HG02885 (cell line): ENCODE data around the gene MPST.
A peak's percentile ranks its signal among the peaks of the same experiment; 100 is the strongest.

Experiments
- ATAC-seq: cut with Tn5 transposase; IDR thresholded peaks from one replicate; pipeline ENCODE4 v1.9.1; 2021; ENCODE audit warnings: mild to moderate bottlenecking; ENCODE audit not compliant: unreplicated experiment, poor library complexity

MPST gene

DNA sequence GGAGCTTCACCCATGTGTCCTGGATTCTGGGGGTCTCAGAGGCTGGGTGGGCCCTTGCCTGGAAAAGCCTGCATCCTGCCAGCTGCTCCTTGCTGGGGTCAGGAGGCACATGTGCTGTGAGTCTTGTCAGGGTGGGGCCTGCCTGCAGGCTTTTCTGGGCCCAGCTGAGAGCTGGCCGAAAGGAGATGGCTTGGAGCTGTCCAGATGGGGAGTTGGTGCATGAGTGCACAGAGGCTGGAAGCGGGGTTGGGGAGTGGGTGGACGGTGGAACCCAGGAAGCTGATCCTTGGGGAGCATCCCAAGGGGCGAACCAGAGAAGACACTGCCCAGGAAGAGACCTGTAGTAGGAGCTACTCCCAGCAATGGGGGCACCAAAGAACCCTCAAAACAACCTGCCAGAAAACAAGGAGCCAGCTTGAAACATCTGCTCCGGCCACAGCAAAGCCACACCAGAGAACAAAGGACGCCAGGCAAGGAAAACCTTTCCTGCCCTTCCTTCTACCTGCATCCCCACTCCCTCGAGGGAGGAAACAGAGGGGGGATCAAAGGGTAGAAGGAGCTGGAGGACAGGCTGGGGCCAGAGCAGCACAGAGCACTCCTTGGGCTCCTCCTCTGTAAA lies 23.8 kb downstream of the MPST start:
- no peak for ATAC-seq

DNA sequence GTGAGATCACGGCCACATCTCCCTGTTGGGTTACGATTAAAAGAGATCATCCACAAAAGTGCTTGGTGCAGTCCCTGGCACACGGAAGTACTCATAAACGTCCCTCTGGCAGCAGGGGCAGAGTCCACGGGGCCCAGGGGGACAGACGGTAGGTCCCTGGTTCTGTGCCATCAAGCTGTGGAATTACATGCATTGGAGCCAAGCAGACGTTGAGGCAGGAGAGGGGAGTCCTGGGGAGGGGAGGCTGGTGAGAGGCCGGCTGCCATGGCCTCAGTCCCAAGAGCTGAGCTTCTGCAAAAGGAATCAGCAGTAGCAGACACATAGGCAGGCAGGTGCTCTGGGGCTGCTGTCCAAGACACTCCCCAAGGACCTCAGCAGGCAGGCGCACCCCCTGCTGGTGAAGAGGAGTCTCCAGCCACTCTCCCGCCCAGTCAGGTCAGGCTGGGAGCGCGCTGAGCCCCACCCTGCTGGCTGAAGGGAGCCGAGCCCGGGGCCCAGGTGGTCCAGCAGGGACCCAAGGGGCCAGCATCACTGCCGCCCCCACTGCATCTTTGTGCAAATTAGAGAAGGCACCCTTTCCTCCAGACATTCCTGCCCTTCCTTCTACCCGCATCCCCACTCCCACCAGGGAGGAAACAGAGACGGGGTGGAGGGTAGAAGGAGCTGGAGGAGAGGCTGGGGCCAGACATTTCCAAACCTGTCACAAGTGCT lies 24.4 kb downstream of the MPST start:
- ATAC-seq, result peak; percentile 51

DNA sequence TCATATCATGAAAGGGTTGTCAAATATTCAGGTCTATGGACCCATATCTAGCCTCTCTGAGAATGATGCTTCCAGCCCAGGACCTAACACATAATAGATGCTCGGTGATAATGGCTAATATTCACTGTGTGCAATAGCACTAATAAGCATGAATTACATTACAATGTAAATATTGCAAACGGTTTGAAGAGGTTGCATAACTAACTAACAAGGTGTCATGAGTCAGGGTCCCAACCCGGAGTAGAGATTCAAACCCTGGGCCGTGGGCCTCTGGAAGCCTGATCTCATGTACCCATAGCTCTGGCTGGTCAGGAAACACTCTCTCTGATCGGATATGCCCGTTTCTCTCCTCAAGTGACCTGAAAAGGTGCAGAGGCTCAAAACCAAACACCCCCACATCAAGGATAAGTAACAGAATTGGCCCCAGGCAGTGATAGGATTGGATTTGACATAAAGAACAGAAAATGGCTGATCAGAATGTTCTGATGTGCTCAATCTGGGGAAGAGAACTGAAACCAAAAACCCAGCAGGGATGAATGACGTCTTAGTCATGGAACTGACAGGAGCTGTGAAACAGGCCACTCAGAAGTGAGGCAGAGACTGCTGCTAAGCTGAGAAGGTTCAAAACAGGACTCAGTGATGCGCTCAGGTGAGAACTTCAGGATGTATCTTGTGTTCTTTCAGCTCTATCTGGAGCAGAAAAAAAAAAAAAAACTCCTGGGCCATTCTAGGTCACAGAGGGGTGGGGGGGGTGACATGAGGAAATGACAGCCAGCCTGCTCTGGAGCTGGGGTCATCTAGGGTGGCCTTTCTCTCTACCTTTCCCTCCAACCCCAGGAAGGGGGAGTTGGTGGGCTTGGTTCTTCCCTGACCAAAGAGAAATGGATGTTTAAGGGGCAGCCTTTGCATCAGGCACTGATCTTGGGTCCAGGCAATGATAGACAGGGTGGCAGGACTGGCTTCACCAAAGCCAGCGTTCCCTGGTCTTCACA lies 25.4 kb downstream of the MPST start:
- no peak for ATAC-seq

DNA sequence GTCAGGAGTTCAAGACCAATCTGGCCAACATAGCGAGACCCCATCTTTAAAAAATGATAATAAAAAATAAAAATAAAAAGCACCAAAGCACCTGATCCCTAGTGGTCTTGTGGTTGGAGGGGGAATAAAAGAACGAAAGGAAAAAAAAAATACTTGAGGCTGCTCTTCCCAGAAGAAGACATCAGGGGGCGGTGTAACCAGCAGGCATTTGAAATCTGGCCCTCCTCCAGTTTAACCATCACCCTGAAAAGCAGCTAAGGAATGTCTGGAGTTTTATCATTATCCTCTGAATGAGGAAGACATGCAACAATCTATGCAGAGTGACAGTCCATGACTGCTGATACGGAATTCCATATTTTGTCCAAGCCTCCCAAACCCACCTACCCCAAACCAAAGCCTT lies 26.4 kb downstream of the MPST start:
- no peak for ATAC-seq

DNA sequence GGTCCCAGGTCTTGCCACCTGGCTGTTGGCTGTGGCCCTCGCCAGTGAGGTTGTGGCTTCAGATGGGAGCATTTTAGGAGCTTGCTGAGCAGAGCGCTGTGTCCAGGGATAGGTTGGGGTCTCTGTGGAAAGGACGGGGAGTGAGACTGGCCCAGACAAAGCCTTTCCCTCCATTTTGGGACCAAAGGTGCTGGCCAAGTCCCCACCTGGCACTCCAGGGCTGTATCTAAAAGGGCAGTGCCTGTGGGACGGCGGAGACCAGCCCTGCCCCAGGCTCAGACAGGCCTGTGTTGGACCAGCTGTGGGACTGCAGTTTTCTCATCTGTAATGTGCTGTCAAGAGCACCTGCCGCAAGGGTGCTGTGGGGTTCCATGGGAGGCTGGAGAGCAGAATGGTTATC lies 27.0 kb downstream of the MPST start:
- ATAC-seq, result no peak

DNA sequence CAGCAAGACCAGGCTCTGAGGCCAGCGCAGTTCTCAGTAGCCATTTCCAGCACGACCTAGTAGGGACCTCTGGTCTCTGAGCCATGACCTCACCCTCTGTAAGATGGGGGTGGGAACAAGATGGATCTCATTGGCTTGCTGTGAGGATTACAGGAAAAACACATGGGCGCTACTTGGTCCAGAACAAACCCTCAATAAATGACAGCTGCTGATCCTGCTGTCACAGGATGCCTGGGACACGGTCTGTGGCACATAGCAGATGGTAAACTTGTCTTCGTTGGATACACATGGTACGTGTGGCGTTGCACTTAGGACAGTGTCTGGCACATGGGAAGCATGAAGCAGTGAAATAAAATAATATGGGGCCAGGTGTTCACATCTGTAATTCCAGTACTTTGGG lies 27.5 kb downstream of the MPST start:
- ATAC-seq, result no peak

DNA sequence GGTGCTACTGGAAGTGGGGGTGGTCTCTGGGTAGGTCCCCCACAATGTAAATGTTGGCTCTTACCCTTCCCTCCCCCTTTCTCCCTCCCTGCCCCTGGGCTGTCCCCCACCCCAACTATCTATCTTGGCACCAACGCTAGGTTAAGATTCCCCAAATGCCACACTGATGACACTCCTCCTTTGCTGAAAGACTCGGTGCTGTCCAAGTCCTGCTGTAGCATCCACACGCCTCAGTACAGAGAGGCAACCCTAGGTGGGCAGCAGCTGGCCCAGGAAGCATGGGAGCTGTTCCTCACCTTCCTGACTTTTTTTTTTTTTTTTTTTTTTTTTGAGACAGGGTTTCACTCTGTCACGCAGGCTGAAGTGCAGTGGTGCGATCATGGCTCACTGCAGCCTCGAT lies 28.6 kb downstream of the MPST start:
- ATAC-seq, result no peak

DNA sequence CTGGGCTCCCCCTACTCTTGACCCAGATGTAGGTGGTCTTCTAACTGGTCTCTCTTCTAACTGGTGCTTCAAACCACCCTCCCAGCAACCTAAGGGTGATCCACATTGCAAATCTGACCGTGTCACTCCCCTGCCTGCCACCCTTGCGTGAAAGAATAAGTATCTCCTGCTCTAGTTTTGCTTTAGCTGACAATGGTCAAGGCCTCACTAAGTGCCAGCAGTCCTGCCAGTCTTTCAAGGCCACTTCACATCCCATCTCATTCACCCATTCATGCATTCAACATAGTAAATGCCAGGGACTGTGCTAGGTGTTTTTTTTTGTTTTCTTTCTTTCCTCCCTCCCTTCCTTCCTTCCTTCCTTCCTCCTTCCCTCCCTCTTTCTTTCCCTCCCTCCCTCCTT lies 29.7 kb downstream of the MPST start:
- no peak for ATAC-seq

DNA sequence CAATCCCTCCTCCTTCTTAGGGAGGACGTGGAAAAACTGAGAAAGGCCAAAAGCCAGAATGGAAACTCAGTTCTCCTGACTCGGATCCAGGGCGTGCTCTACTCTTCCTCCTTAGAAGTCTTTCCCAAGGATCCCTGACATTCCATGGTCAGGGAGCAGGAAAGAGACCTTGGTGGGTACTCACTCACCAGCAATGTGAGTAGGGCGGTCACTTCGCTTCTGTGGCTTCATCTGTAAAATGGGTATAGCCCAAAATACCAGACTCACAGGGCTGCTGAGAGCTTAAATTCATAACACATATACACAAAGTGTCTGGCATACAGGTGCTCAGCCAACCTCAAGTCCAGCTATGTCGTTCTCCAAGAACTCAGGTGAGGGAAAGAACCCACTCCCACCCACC lies 31.4 kb downstream of the MPST start:
- ATAC-seq, result no peak

DNA sequence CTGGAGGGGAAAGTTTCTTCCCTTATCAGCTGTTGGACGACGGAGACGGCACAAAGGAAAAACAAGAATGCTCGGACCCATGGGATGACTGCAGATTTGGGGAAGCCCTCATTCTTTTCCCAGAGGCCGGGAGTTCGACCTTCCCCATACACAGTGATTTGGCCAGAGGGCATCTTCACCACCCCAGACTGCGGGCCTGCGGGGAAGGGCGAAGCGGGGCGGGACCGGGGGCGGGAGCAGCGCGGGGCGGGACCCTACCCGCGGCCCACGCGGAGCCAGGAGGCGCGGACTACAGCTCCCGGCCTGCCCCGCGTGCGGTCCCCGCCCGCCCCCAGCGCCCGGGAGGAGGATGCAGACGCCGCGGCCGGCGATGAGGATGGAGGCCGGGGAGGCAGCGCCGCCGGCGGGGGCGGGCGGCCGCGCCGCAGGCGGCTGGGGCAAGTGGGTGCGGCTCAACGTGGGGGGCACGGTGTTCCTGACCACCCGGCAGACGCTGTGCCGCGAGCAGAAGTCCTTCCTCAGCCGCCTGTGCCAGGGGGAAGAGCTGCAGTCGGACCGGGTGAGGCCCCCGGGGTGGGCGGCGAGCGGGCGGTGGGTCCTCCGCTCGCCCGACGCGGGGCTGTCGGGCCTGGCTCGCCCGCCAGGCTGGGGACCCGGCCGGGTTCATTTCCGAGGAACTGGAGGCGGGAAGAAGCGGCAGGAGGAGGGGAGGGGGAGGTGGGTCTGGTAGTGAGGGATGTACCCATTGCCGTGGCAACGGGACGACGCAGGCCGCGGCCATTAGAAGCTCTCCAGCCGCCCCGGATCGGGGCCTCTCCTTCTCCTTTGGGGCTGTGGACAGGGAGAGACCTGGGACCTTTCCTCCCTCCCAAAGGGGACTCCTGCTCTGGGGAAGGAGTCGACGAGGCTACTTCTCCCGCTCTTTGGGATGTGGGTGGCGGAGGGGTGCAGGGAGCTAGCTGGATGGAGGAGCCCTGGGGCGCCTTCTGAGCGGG lies 32.1 kb downstream of the MPST start, which contains the start of gene KCTD17:
TSS of gene KCTD17 (plus strand) at position 352 of the 995 bp plus-strand sequence. CDS start at position 371, 19 bp downstream.
- peak; percentile 73 for ATAC-seq

DNA sequence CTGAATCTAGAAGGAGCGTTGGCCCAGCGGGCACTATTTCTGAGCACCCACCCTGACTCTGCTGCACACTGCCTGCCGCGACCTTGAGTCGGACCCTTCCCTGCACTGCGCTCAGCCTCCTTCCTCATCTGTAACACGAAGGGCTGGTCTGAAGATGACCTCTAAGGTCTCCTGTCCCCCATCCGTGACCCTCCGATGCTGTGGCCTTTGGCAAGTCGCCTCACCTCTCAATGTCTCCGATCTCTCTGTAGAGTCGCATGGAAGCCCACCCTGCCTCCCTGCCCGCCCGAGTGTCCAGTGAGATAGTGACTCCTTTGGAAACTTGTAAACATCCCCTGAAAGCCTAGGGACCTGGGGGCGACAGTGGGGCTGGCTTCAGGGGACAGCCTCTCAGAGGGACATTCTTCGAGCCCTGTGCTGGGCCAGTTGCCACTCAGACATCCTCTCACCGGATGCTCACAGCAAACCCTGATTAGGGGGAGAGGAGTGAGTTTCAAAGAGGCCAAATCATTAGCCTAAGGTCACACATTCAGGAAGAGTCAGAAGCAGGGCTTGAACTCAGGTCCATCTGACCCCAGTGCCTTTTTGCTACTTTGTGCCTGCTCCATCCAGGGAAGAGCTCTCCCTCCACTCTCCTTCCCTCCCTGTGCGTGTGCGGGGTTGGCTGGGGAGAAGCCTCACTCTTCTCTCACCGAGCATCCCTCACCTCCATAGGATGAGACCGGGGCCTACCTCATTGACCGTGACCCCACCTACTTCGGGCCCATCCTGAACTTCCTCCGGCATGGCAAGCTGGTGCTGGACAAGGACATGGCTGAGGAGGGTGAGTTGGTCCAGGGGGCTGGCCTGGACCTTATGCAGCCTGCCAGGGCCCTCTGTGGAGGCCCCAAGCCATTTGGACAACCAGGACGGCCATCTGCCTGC lies 33.1 kb downstream of the MPST start:
- no peak for ATAC-seq

DNA sequence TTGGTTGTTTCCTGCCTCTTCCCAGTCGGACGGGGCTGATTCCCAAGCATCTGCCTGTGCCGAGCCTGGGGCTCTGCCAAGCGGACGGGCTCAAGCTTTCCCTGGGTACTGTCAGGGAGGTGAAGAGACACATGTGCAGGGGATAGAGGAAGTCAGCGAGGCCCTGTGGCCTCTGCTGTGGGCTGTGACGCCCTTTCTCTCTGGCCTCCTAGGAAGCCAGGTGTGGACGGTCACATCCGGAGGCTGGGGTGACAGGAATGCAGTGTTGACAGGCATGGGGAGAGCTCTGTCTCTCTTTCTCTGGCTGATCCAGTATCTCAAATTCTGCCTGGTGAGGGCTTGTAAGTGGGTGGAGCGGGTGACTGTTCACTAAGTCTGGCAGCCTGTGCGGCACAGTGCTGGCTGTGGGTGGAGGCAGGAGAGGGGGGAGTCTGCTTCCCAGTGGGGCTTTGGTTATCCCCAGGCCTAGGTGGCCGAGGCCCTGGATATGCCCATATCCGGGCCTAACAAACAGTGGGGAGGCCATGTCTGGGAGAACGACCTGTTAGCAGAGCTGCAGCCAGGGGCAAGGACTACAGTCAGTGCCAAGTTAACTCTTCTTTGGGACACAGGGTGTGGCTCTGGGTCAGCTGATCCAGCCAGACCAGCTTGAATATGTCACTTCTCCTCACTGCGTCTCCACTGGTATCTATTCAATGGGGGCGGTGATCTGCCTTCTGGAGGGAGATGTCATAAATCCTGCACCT lies 33.9 kb downstream of the MPST start:
- ATAC-seq, result no peak

DNA sequence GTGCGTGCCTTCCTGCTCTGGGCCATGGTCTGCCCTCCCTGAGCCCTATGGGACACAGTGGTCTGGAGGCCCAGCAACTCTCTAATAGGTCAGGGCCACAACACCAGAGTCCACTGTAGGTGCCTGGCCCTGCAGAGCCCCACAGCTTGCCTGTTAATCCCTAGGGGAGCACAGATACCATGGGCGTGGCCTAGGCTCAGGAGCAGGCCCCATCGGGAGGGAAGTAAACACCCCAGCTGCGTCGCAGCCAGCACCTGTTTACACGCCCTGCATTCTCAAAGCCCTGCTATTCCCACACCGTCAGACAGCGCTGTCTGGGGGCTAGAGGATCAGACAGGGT lies 34.5 kb downstream of the MPST start:
- no peak for ATAC-seq

DNA sequence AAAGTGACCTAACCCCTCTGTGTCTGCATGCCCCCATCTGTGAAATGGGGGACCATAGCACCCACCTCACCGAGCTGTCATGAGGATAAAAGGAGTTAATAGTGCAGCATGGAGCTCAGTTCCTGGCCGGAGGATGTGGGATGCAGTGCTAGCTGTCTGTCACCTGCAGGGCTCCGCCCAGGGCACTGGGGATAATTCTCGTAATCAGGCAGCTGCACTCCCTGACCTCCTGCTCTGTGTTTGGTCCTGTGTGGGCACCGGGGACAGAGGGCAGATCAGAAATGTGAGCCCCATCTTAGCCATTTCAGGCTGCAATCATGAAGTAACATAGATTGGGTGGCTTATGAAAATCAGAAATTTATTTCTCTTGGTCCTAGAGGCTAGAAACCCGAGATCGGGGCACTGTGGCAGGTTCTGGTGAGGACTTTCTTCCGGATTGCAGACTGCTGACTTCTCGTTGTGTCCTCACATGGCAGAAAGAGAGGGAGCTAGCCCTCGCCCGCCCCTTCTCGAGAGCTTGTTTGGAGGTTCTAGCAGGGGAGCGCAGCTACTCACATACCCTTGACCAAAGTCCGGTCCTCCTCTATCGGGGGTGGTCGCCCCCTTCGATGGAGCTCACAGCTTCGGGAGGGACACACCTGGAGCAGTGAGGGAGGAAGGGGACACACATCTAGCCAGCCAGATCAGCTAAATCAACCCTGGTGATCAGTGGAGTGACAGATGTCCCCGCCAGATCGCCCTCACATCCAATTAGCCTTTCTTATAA lies 35.2 kb downstream of the MPST start:
- no peak for ATAC-seq

DNA sequence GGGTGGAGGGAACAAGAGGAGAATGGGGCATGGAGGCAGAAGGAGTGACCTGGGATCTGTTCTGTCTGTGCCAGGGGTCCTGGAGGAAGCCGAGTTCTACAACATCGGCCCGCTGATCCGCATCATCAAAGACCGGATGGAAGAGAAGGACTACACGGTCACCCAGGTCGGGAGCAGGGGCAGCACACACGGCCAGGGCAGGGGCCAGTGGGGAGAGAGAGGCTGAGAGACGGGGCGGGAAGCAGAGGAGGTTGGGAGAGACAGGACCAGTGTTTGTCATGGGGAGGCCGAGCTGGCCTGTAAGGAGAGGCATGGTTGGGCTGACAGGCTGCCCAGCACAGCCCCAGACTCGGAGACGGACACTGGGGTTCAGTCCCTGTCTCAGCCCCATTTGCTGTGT lies 36.7 kb downstream of the MPST start:
- ATAC-seq, result no peak

DNA sequence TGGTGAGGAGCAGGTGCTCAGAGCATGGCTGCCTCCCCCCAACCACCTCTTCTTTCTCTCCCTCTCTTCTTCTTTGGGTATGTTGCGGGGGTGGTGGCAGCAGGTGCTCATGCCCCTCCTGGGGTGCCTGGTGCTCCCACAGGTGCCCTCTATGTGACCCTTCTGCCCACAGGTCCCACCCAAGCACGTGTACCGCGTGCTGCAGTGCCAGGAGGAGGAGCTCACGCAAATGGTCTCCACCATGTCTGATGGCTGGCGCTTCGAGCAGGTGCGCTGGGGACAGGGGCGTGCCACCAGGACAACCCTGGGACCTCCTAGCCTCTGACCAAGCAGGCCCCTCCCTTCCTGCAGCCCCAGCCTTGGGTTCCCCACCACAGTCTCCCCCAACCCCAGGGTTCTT lies 37.7 kb downstream of the MPST start:
- no peak for ATAC-seq

DNA sequence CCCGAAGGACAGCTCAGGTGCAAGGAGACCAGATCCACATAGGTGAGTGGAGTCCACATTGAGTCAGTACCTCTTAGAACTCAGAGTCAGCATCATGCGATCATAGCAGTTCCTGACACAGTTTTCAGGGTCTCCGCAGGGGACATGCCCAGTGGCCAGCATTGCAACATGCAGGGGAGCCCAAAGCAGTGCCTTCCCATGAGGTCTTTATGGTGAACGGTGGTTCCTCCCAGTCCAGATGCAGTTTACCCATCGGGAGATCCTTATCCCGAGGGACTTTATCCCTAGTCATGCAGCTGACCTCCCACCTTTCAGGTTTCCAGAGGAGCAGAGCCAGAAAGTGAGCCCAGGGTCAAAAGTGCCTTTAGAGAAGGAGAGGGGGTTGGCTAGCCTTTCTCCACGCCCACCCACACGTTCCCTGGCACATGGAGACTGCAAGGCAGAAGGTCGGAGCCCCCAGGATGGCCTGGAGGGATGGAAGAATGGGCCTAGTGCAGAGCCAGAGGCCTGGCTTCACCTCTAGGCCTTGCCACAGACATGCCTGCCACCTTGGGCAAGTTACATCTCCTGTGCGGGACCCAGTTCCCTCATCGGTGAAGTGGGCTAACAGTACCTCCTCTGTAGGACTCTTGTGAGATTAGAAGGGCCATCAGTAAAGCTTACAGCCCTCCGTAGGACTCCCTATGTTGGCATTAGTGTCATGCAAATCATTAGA lies 38.4 kb downstream of the MPST start:
- no peak for ATAC-seq
